Neural cell (in vitro differentiated cells): ENCODE measurements around the gene PLEKHD1.
"Not testable (repeated sequence)": the region's sequence is repeated elsewhere in the genome, so short reads cannot be mapped to it uniquely, and the experiment has no call there.

ENCODE experiments used
- CTCF ChIP-seq: fragments of 450-650 bp; IDR thresholded peaks from 2 replicates; pipeline ENCODE4 v1.5.1; 2014; ENCODE audit warnings: antibody characterized with exemption, mild to moderate bottlenecking, moderate library complexity; ENCODE audit not compliant: poor library complexity, severe bottlenecking
- EP300 ChIP-seq: fragments of 450-650 bp; conservative IDR thresholded peaks from 2 replicates; pipeline ENCODE4 v1.6.1; 2014; ENCODE audit warnings: antibody characterized with exemption, mild to moderate bottlenecking, moderate library complexity; ENCODE audit not compliant: poor library complexity, severe bottlenecking
- EZH2 ChIP-seq: fragments of 200-600, 300-800 bp; shearing (Covaris generic), sonication (generic); IDR thresholded peaks from 2 replicates; pipeline ENCODE4 v1.6.1; 2014; ENCODE audit warnings: antibody characterized with exemption, low read length, borderline replicate concordance, mild to moderate bottlenecking; ENCODE audit not compliant: insufficient read depth, poor library complexity, severe bottlenecking
- POLR2AphosphoS5 ChIP-seq: IDR thresholded peaks from 2 replicates; pipeline ENCODE4 v1.6.1; 2012
- SMC3 ChIP-seq: fragments of 450-650 bp; conservative IDR thresholded peaks from 2 replicates; pipeline ENCODE4 v1.6.1; 2014; ENCODE audit warnings: antibody characterized with exemption, mild to moderate bottlenecking, moderate library complexity; ENCODE audit not compliant: poor library complexity

DNA sequence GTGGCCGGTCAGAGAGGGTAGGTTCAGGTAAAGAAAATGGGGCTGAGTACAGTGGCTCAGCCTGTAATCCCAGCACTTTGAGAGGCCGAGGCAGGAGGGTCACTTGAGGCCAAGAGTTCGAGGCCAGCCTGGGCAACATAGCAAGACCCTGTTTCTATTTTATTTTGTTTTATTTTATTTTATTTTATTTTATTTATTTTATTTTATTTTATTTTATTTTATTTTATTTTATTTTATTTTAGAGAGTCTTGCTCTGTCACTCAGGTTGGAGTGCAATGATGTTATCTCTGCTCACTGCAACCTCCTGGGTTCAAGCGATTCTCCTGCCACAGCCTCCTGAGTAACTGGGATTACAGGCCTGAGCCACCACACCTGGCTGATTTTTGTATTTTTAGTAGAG, 13.3 kb downstream of the PLEKHD1 start:
- TF ChIP-seq CTCF, SMC3, POLR2AphosphoS5, EP300, EZH2: not testable (repeated sequence)
